CD4-positive, CD25-positive, alpha-beta regulatory T cell (primary cell): ENCODE measurements around the gene RTTN. TPM values are rescaled to one million over a fixed set of nuclear protein-coding genes. Genes with fewer than 3 reads are reported as not detected.

Experiments used
- ATAC-seq, 2 donors: fragments of 150-1000 bp; cut with Tn5 transposase; one replicate each; pipeline ENCODE4 v1.10.0; 2021; ENCODE audit warnings: low read depth in 2 of 2, moderate number of reproducible peaks in 2 of 2, moderate library complexity in 1 of 2
- DNase-seq, 3 donors: peaks; one replicate each; pipeline versions ENCODE4 v3.0.0 to v3.0.0-alpha.2; 2012 to 2022; ENCODE audit warnings: mixed read lengths in 1 of 3
- H3K27ac ChIP-seq: one replicate; pipeline ENCODE4 v1.7.0; 2013; ENCODE audit warnings: mild to moderate bottlenecking, low read length; ENCODE audit not compliant: insufficient read depth, poor library complexity, severe bottlenecking
- H3K27me3 ChIP-seq: one replicate; pipeline ENCODE4 v1.7.0; 2013; ENCODE audit warnings: low read length; ENCODE audit not compliant: control insufficient read depth, insufficient read depth
- H3K36me3 ChIP-seq: one replicate; pipeline ENCODE4 v1.7.0; 2013; ENCODE audit warnings: mild to moderate bottlenecking, low read length, moderate library complexity; ENCODE audit not compliant: control insufficient read depth, insufficient read depth
- H3K4me1 ChIP-seq: 2 replicates; pipeline ENCODE4 v1.7.0; 2013; ENCODE audit warnings: mild to moderate bottlenecking, low read length; ENCODE audit not compliant: insufficient read depth, control insufficient read depth, poor library complexity, severe bottlenecking
- H3K4me3 ChIP-seq: one replicate; pipeline ENCODE4 v1.7.0; 2013; ENCODE audit warnings: low read depth, mild to moderate bottlenecking, low read length, moderate library complexity
- H3K9me3 ChIP-seq, 2 experiments: 1 replicate in 1 of 2; 2 replicates in 1 of 2; pipeline ENCODE4 v1.7.0; 2013; ENCODE audit warnings: low read length in 2 of 2, mild to moderate bottlenecking in 1 of 2, moderate library complexity in 1 of 2; ENCODE audit not compliant: control insufficient read depth in 2 of 2
- H3K27ac Mint-ChIP-seq, 3 donors: one replicate each; pipeline ENCODE4 v1.8.0; 2020 to 2022; ENCODE audit warnings: mild to moderate bottlenecking in 3 of 3, mixed read lengths in 3 of 3, moderate library complexity in 2 of 3
- H3K27me3 Mint-ChIP-seq: one replicate; pipeline ENCODE4 v1.8.0; 2022; ENCODE audit warnings: mild to moderate bottlenecking, mixed read lengths
- H3K36me3 Mint-ChIP-seq: one replicate; pipeline ENCODE4 v1.8.0; 2020; ENCODE audit warnings: mixed read lengths
- H3K4me1 Mint-ChIP-seq, 4 donors: one replicate each; pipeline ENCODE4 v1.8.0; 2020 to 2022; ENCODE audit warnings: mixed read lengths in 4 of 4, mild to moderate bottlenecking in 1 of 4
- H3K4me3 Mint-ChIP-seq, 4 donors: one replicate each; pipeline ENCODE4 v1.8.0; 2020 to 2022; ENCODE audit warnings: mild to moderate bottlenecking in 4 of 4, mixed read lengths in 4 of 4, moderate library complexity in 3 of 4
- H3K9me3 Mint-ChIP-seq, 7 donors: one replicate each; pipeline ENCODE4 v1.8.0; 2020 to 2022; ENCODE audit warnings: mixed read lengths in 7 of 7, mild to moderate bottlenecking in 3 of 7, moderate library complexity in 2 of 7
- polyA plus RNA-seq, 4 donors: library from polyadenylated mRNA; unstranded; fragments of 300-500 nt; fragmentation: Illumina TruSeq; gene quantifications; one replicate each; pipeline ENCODE4 v1.2.3, GENCODE V29; 2021
- total RNA-seq: library from RNA; stranded (reverse); gene quantifications from one replicate; pipeline ENCODE4 v1.2.3, GENCODE V29; 2022

Gene RTTN
- total and polyA plus RNA-seq, 5 donors from 2014 or later = 3.2 to 36.4 (median 4.8) TPM

DNA sequence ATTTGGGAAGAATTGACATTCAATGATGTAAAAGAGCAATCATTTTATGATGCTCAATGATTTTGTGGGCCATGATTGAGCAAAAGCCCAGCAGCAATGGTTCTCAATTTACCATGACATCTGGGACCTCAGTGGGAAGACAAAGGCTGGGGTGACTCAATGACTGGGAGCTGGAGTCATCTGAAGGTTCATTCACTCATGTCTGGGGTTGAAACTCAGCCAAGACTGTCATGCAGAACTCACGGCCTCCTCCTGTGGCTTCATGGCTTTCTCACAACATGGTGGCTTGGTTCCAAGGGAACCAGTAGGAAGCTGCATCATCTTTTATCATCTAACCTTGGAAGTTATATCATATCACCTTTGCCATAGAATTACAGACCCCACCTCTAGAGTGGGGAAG is 212.7 kb downstream of the RTTN start:
- no peaks in the 10 kb centered on the region for H3K27me3 ChIP-seq
- Mint-ChIP-seq H3K4me1 (peaks cover 0 to 8% (median 3%) of the 10 kb centered on the region in 4 donors), H3K4me3 (no peak overlapping the region), H3K9me3 (peaks cover 4 to 31% (median 10%) of the 10 kb centered on the region in 7 donors), H3K36me3 (peaks cover 54% of the 10 kb centered on the region), H3K27me3 (no peaks in the 10 kb centered on the region), H3K27ac (no peak overlapping the region)
- ATAC-seq (no peak), DNase-seq (no peak)
- no peaks in the 10 kb centered on the region for H3K36me3 ChIP-seq
- peaks cover 4 to 11% of the 10 kb centered on the region in 2 experiments for H3K9me3 ChIP-seq
- H3K4me3 ChIP-seq = no peak overlapping the region
- no peaks in the 10 kb centered on the region for H3K4me1 ChIP-seq
- no peak overlapping the region for H3K27ac ChIP-seq

DNA sequence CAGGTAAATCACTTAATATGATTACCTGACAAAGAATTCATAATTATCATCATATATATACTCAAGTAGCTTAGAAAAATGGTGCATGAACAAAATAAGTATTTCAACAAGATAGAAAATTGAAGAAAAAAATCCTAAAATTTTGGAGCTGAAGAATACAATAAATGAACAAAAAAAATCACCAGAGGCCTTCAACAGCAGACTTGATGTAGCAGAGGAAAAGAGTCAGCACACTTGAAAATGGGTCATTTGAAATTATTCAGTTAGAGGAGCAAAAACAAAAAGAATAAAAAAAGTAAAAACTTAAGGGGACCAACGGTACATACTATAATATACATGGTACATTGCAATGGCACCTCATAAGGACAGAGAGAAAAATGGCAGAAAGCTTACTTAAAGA is 217.6 kb downstream of the RTTN start:
- Mint-ChIP-seq H3K4me3 (peak overlapping the region in 1 of 4 donors; percentile 17), H3K27me3 (no peaks in the 10 kb centered on the region), H3K4me1 (peaks cover 0 to 3% (median 0%) of the 10 kb centered on the region in 4 donors), H3K27ac (no peak overlapping the region), H3K9me3 (peaks cover 1 to 41% (median 10%) of the 10 kb centered on the region in 7 donors), H3K36me3 (peaks cover 43% of the 10 kb centered on the region)
- ATAC-seq (no peak), DNase-seq (no peak)
- H3K27ac ChIP-seq = no peak overlapping the region
- H3K4me1 ChIP-seq = no peaks in the 10 kb centered on the region
- H3K36me3 ChIP-seq = peaks cover 3% of the 10 kb centered on the region
- no peak overlapping the region for H3K4me3 ChIP-seq
- H3K9me3 ChIP-seq = peaks cover 15 to 17% of the 10 kb centered on the region in 2 experiments
- no peaks in the 10 kb centered on the region for H3K27me3 ChIP-seq

DNA sequence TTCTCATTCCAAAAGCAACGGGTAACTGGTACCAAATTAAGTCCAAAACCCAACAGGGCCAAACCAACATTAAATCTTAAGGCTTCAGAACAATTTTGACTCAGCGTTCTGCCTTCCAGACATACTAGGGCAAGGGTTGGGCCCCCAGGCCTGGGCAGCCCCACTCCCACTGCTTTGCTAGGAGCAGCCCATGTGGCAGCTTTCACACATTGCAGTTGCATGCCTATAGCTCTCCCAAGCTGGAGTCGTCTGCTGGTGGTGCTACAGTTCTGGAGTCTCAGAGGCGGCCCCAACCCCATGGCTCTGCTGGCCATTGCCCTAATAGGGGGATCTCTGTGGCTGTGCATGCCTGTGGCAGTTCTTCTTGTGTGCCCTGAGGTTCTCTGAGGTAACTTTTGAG is 220.2 kb downstream of the RTTN start:
- Histone ChIP-seq H3K36me3 (peaks cover 3% of the 10 kb centered on the region), H3K4me3 (no peak overlapping the region), H3K4me1 (no peaks in the 10 kb centered on the region), H3K9me3 (peaks cover 15 to 17% of the 10 kb centered on the region in 2 experiments), H3K27me3 (no peaks in the 10 kb centered on the region), H3K27ac (no peak overlapping the region)
- Mint-ChIP-seq H3K27ac (no peak overlapping the region), H3K4me1 (peaks cover 5 to 24% (median 14%) of the 10 kb centered on the region in 4 donors), H3K9me3 (peaks cover 0 to 30% (median 8%) of the 10 kb centered on the region in 7 donors), H3K4me3 (no peak overlapping the region), H3K27me3 (no peaks in the 10 kb centered on the region), H3K36me3 (peaks cover 38% of the 10 kb centered on the region)
- DNase-seq (no peak), ATAC-seq (no peak)

DNA sequence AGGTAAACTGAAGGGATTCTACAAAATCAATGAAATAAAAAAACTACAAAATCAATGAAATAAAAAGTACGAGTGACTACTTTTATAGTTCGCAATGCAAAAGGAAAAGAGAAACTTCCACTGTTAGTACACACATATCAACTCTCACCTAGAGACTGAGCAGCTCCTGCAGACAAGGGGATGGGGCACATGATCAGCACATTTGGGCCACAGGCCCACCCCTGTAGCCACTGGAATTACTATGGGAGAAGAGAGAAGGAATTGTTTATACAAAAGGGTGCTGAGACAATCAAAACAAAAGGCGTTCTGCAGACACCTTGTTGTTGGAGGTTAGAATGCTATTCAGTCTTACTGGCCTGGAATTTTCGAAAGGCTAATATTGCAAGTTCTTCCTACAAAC is 223.1 kb downstream of the RTTN start:
- Histone ChIP-seq H3K4me3 (no peak overlapping the region), H3K9me3 (peaks cover 2 to 8% of the 10 kb centered on the region in 2 experiments), H3K27me3 (no peaks in the 10 kb centered on the region), H3K27ac (no peak overlapping the region), H3K4me1 (no peaks in the 10 kb centered on the region), H3K36me3 (peaks cover 2% of the 10 kb centered on the region)
- H3K9me3 Mint-ChIP-seq = peaks cover 0 to 6% (median 2%) of the 10 kb centered on the region in 7 donors
- H3K27ac Mint-ChIP-seq = no peak overlapping the region
- peak overlapping the region in 1 of 4 donors; percentile 13 for H3K4me3 Mint-ChIP-seq
- no peaks in the 10 kb centered on the region for H3K27me3 Mint-ChIP-seq
- DNase-seq (no peak), ATAC-seq (no peak)
- H3K4me1 Mint-ChIP-seq = peaks cover 7 to 26% (median 18%) of the 10 kb centered on the region in 4 donors
- H3K36me3 Mint-ChIP-seq = peaks cover 21% of the 10 kb centered on the region

DNA sequence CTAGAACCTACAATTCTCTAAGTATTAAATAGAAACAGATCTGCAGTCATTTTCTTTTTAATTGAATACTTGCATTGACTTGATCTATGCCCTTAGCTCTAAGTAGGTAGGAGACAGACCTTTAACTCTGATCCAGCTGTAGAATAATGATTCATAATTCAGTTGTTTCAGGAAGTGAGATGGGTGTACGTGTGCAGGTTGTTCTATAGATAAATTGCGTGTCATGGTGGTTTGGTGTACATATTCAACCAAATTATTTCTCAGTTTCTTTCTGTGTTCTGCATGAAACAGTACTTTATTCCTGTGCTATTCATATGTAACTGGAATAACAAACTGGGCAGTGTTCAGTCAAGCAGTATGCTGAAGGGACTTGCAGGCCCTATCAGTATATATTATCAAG is 223.5 kb downstream of the RTTN start:
- H3K4me1 ChIP-seq = no peaks in the 10 kb centered on the region
- no peaks in the 10 kb centered on the region for H3K27me3 Mint-ChIP-seq

DNA sequence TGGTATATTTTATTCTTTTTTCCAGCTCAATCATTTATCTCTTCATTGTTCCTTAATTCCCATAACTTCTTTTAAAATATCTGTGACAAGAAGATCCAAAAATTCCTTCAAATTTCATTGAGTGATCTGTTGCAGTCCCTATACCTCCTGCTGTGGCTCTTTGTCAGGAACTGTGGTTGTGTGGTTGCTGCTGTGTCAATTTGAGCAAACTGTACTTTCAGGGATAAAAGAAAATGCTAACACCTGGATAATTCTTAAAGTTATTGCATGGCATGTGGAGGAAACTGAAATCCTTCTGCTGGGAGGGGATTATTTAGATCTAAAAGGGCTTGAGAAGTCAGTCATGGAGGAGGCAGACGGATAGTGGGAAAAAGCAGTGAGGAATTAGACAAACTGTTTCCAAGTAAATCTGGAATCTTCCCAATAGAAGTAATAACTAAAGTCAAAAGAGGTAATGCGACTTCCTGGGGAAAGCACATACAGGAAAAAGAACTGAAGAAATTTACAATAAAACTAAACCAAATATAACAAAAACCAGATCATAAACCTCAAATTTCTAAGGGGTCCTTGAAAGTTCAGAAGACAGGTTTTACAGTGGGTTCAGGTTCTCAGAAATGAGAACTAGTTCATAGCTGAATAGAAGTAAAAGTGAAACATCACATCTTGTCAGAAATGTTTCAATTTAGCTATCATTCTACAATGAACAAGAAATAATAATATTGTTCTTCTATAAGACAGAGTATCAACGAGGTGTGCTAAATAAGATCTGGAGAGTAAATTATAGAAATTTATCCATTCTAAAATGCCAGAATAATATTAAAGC is 224.3 kb downstream of the RTTN start:
- Mint-ChIP-seq H3K27me3 (no peaks in the 10 kb centered on the region), H3K9me3 (peaks cover 0 to 12% (median 2%) of the 10 kb centered on the region in 7 donors), H3K27ac (peak overlapping the region in 1 of 3 donors; percentile 50), H3K36me3 (peaks cover 18% of the 10 kb centered on the region), H3K4me1 (peaks cover 7 to 26% (median 18%) of the 10 kb centered on the region in 4 donors), H3K4me3 (no peak overlapping the region)
- ATAC-seq = no peak
- H3K4me1 ChIP-seq = no peaks in the 10 kb centered on the region
- no peak overlapping the region for H3K4me3 ChIP-seq
- no peaks in the 10 kb centered on the region for H3K27me3 ChIP-seq
- no peak overlapping the region for H3K27ac ChIP-seq
- peaks cover 0 to 13% of the 10 kb centered on the region in 2 experiments for H3K9me3 ChIP-seq
- no peaks in the 10 kb centered on the region for H3K36me3 ChIP-seq
- DNase-seq = no peak

More for the DNA sequence above, 223.5 kb downstream of the RTTN start:
- H3K4me1 Mint-ChIP-seq = peaks cover 7 to 26% (median 18%) of the 10 kb centered on the region in 4 donors
- DNase-seq (no peak), ATAC-seq (peak in 1 of 2 donors; percentile 42)
- Histone ChIP-seq H3K27me3 (no peaks in the 10 kb centered on the region), H3K27ac (no peak overlapping the region), H3K36me3 (no peaks in the 10 kb centered on the region), H3K9me3 (peaks cover 0 to 7% of the 10 kb centered on the region in 2 experiments), H3K4me3 (no peak overlapping the region)
- H3K4me3 Mint-ChIP-seq = no peak overlapping the region
- peaks cover 21% of the 10 kb centered on the region for H3K36me3 Mint-ChIP-seq
- peak overlapping the region in 2 of 3 donors; percentile 3 to 27 for H3K27ac Mint-ChIP-seq
- H3K9me3 Mint-ChIP-seq = peaks cover 0 to 7% (median 2%) of the 10 kb centered on the region in 7 donors

DNA sequence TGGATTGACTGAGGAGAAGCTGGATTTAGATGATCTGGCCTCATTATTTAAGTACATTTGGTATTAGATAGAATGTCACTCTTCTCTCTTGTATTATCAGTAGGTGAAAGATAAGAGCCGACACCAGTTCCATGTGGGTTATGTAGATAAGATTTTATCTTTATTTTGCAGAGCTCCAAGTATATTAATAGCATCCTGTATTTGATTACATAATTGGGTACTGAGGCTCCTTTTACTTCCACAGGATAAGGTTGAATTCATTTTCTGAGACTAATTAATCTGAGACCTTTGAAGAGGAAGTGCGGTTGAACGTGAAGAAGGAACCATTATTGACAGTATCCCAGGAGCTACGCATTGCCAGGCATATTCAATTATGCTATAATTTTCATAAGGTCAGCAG is 225.0 kb downstream of the RTTN start:
- Mint-ChIP-seq H3K36me3 (peaks cover 14% of the 10 kb centered on the region), H3K4me3 (no peak overlapping the region)
- DNase-seq = no peak

More for the DNA sequence above, 225.0 kb downstream of the RTTN start:
- Mint-ChIP-seq H3K27ac (peak overlapping the region in 1 of 3 donors; percentile 50), H3K4me1 (peaks cover 7 to 26% (median 18%) of the 10 kb centered on the region in 4 donors), H3K9me3 (peaks cover 0 to 18% (median 2%) of the 10 kb centered on the region in 7 donors), H3K27me3 (no peaks in the 10 kb centered on the region)
- Histone ChIP-seq H3K36me3 (no peaks in the 10 kb centered on the region), H3K4me3 (no peak overlapping the region), H3K9me3 (peaks cover 0 to 13% of the 10 kb centered on the region in 2 experiments), H3K27ac (no peak overlapping the region), H3K27me3 (no peaks in the 10 kb centered on the region), H3K4me1 (no peaks in the 10 kb centered on the region)
- ATAC-seq = no peak
